Right lobe of liver (tissue), 6 donors: Measurements from ENCODE around the gene CCR9. TPM values are rescaled to one million over a fixed set of nuclear protein-coding genes. Genes with fewer than 3 reads are reported as not detected.

Experiments used
- ATAC-seq, 4 donors: fragments of 200-7000 bp; cut with Tn5 transposase; one replicate each; pipeline ENCODE4 v1.9.1; 2020; ENCODE audit warnings: mild to moderate bottlenecking in 4 of 4, moderate library complexity in 4 of 4
- DNase-seq, 3 donors: peaks; one replicate each; pipeline ENCODE4 v3.0.0-alpha.2; 2020
- H3K27ac ChIP-seq, 3 donors: fragments of 200-600 bp; one replicate each; pipeline ENCODE4 v1.8.0; 2022
- H3K27me3 ChIP-seq, 2 donors: fragments of 200-600 bp; one replicate each; pipeline ENCODE4 v1.8.0; 2022
- H3K36me3 ChIP-seq, 4 donors: fragments of 200-600 bp; sonication (generic) in 1 of 4; one replicate each; pipeline versions ENCODE4 v1.5.1 to v1.8.0; 2017 to 2022; ENCODE audit warnings: control low read depth in 1 of 4
- H3K4me1 ChIP-seq, 4 donors: fragments of 200-600 bp; sonication (generic) in 1 of 4; one replicate each; pipeline versions ENCODE4 v1.5.1 to v1.8.0; 2017 to 2022; ENCODE audit warnings: control low read depth in 1 of 4
- H3K4me3 ChIP-seq, 3 donors: fragments of 200-600 bp; one replicate each; pipeline ENCODE4 v1.8.0; 2022
- H3K9me3 ChIP-seq, 4 donors: fragments of 200-600 bp; sonication (generic) in 1 of 4; one replicate each; pipeline versions ENCODE4 v1.5.1 to v1.8.0; 2017 to 2022; ENCODE audit warnings: control low read depth in 1 of 4
- POLR2A ChIP-seq: fragments of 450-650 bp; IDR thresholded peaks from one replicate; pipeline ENCODE4 v1.6.1; 2017; ENCODE audit warnings: antibody characterized with exemption, mild to moderate bottlenecking
- WGBS: methylation state at CpG from one replicate; pipeline ENCODE4 v1.1.6; 2018; ENCODE audit warnings: low coverage, low lambda C conversion rate; ENCODE audit not compliant: insufficient coverage; ENCODE audit errors: missing lambda C conversion rate; 5-methylcytosine and 5-hydroxymethylcytosine counted together
- intact Hi-C, 2 donors: fragments of 100-400 bp; cut with DNase I; formaldehyde crosslinking; loops; one replicate each; pipeline versions ENCODE4 v1.11.2 to v1.14.1; 2022
- total RNA-seq, 6 experiments: library from RNA; depleted of rRNA in 2 of 6; stranded (reverse); fragments of >200 nt in 2 of 6; fragmentation: NEBNext Ultra II Directional in 3 of 6; extraction: Animal tissue kit (Norgen Biotek cat#: 25700) in 3 of 6; gene quantifications; one replicate each; pipeline versions ENCODE4 v1.1.0 to v1.2.4, GENCODE V29; 2016 to 2023
- TF ChIP-seq, protein P1 (sequence below), 4 donors: fragments of 200-600 bp in 3 of 4; fragments of 450-650 bp in 1 of 4; IDR thresholded peaks; one replicate each; pipeline versions ENCODE4 v1.5.1 to v1.8.0; 2016 to 2022; ENCODE audit warnings: antibody characterized with exemption in 4 of 4, mild to moderate bottlenecking in 2 of 4
- donor health status: DM: no; HTN: yes; CAD: no.
- donor health status: DM: no; HTN: no; CAD: no.
- donor health status: DM: no; HTN: no; CAD: no.
- donor health status: DM: no; HTN: yes; CAD: no.
- donor health status: DM: no; HTN: yes; CAD: no.

Gene CCR9
- total RNA-seq, 6 experiments from 2014 or later = 0.07 to 0.09 (median 0.07) TPM; not detected in 3

DNA sequence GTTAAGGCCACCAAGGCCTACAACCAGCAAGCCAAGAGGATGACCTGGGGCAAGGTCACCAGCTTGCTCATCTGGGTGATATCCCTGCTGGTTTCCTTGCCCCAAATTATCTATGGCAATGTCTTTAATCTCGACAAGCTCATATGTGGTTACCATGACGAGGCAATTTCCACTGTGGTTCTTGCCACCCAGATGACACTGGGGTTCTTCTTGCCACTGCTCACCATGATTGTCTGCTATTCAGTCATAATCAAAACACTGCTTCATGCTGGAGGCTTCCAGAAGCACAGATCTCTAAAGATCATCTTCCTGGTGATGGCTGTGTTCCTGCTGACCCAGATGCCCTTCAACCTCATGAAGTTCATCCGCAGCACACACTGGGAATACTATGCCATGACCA, 60.5 kb downstream of the CCR9 start:
- WGBS = 94% methylated on average over 3 of the region's 3 CpGs
- intact Hi-C loops = no loop called here
- Histone ChIP-seq H3K36me3 (peaks cover 0 to 55% (median 13%) of the 10 kb centered on the region in 4 donors), H3K4me1 (no peaks in the 10 kb centered on the region), H3K27me3 (no peaks in the 10 kb centered on the region), H3K27ac (no peak overlapping the region), H3K9me3 (no peaks in the 10 kb centered on the region), H3K4me3 (no peak overlapping the region)
- TF ChIP-seq, protein P1, sequence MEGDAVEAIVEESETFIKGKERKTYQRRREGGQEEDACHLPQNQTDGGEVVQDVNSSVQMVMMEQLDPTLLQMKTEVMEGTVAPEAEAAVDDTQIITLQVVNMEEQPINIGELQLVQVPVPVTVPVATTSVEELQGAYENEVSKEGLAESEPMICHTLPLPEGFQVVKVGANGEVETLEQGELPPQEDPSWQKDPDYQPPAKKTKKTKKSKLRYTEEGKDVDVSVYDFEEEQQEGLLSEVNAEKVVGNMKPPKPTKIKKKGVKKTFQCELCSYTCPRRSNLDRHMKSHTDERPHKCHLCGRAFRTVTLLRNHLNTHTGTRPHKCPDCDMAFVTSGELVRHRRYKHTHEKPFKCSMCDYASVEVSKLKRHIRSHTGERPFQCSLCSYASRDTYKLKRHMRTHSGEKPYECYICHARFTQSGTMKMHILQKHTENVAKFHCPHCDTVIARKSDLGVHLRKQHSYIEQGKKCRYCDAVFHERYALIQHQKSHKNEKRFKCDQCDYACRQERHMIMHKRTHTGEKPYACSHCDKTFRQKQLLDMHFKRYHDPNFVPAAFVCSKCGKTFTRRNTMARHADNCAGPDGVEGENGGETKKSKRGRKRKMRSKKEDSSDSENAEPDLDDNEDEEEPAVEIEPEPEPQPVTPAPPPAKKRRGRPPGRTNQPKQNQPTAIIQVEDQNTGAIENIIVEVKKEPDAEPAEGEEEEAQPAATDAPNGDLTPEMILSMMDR (IDR thresholded peaks at IDR 0.05) = no peak
- no peak for TF ChIP-seq POLR2A
- ATAC-seq = no peak
- no peak for DNase-seq

GRCh38 chr3:45947361-45947760, 61.0 kb downstream of the CCR9 start:
- no peaks in the 10 kb centered on the region for H3K4me1 ChIP-seq
- H3K9me3 ChIP-seq = no peaks in the 10 kb centered on the region
- no peaks in the 10 kb centered on the region for H3K27me3 ChIP-seq
- H3K4me3 ChIP-seq = no peak overlapping the region
- ATAC-seq (no peak), DNase-seq (no peak)
- TF ChIP-seq POLR2A = no peak
- TF ChIP-seq, protein P1 (IDR thresholded peaks at IDR 0.05) = no peak
- intact Hi-C loops = no loop called here
- H3K27ac ChIP-seq = no peak overlapping the region
- 100% methylated on average over 1 of the region's 3 CpGs for WGBS
- peaks cover 0 to 57% (median 16%) of the 10 kb centered on the region in 4 donors for H3K36me3 ChIP-seq

DNA sequence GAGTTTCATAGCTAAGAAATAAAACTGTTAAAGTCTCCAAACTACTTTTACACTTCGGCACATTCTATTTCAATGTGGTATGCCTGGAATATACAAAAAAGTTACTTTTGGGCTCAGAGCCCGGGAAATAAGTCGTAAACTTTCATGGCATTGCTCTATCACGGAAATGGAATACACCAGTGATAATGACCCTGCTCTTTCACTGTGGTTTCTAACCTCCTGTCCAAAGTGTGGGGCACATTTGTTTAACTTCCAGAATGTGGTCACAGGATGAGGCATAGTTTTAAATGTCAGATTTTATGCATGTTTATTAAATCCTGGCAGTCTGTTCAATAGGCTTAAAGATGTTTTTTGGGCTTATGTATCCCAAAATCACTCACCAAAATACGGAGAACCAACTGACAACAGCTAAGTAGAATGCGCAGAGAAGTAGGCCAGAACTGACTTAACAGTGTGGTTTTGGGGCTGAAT, 62.0 kb downstream of the CCR9 start:
- Histone ChIP-seq H3K9me3 (no peaks in the 10 kb centered on the region), H3K4me3 (no peak overlapping the region), H3K36me3 (peaks cover 0 to 57% (median 19%) of the 10 kb centered on the region in 4 donors), H3K27ac (no peak overlapping the region), H3K27me3 (no peaks in the 10 kb centered on the region), H3K4me1 (no peaks in the 10 kb centered on the region)
- TF ChIP-seq, protein P1 (IDR thresholded peaks at IDR 0.05) = no peak
- no peak for TF ChIP-seq POLR2A
- ATAC-seq = no peak
- intact Hi-C loops = no loop called here
- WGBS = 78% methylated on average over 6 of the region's 6 CpGs
- DNase-seq = no peak

GRCh38 chr3:45948881-45949280, 62.5 kb downstream of the CCR9 start:
- intact Hi-C loops = no loop called here
- Histone ChIP-seq H3K4me3 (no peak overlapping the region), H3K9me3 (no peaks in the 10 kb centered on the region), H3K27me3 (no peaks in the 10 kb centered on the region), H3K4me1 (peaks cover 0 to 4% (median 0%) of the 10 kb centered on the region in 4 donors), H3K27ac (no peak overlapping the region), H3K36me3 (peaks cover 0 to 62% (median 19%) of the 10 kb centered on the region in 4 donors)
- DNase-seq (no peak), ATAC-seq (no peak)
- WGBS = 80% methylated on average over 1 of the region's 6 CpGs
- TF ChIP-seq POLR2A = no peak
- TF ChIP-seq, protein P1 (IDR thresholded peaks at IDR 0.05) = no peak

DNA sequence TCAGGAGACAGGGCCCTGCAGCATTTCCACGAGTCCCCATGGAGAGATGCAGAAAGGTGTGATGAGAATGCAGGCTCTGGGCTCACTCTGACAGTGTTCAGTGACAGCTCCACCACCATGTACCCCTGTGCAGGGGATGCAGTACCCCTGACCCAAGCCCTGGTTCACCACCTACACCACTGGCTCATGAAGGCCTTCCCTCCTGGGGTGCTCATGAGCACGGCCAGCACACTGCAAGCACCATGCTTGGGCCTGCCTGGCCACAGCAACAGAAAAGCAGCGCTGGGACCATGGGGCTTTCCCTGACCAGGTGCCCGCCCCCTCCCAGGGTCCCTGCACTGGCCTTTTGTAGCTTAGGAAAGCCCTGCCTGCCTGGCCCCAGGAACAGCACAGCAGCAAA, 63.1 kb downstream of the CCR9 start:
- Histone ChIP-seq H3K4me1 (peaks cover 0 to 5% (median 0%) of the 10 kb centered on the region in 4 donors), H3K36me3 (peaks cover 0 to 68% (median 19%) of the 10 kb centered on the region in 4 donors)
- no peak for ATAC-seq

More for the DNA sequence above, 63.1 kb downstream of the CCR9 start:
- WGBS = 83% methylated on average over 1 of the region's 4 CpGs
- H3K4me3 ChIP-seq = no peak overlapping the region
- TF ChIP-seq, protein P1 (IDR thresholded peaks at IDR 0.05) = no peak
- no peaks in the 10 kb centered on the region for H3K27me3 ChIP-seq
- intact Hi-C loops = no loop called here
- DNase-seq = no peak
- no peak overlapping the region for H3K27ac ChIP-seq
- H3K9me3 ChIP-seq = no peaks in the 10 kb centered on the region
